ENCODE measurements around the gene NHSL2.

NHSL2 gene

GRCh38 chrX:72132456-72132855, 221.8 kb downstream of the NHSL2 start:
- peaks cover 0 to 7% (median 3%) of the 10 kb centered on the region in 5 donors for H3K36me3 ChIP-seq (ENCODE audit: control insufficient read depth in 5 of 5, insufficient read depth in 5 of 5, low read length in 5 of 5)
- H3K27ac ChIP-seq (ENCODE audit: low read depth, low read length), result no peak overlapping the region
- no peaks in the 10 kb centered on the region for H3K9me3 ChIP-seq (ENCODE audit: control insufficient read depth in 5 of 5, low read length in 5 of 5)
- H3K9ac ChIP-seq (ENCODE audit: low read length in 5 of 5), result no peak overlapping the region
- H3K4me1 ChIP-seq (ENCODE audit: control insufficient read depth in 5 of 5, insufficient read depth in 5 of 5, low read length in 5 of 5), result peaks cover 3 to 24% (median 23%) of the 10 kb centered on the region in 5 donors
- H3K27me3 ChIP-seq (ENCODE audit: control insufficient read depth in 5 of 5, insufficient read depth in 4 of 5, low read length in 5 of 5), result peaks cover 0 to 32% (median 18%) of the 10 kb centered on the region in 5 donors
- peak overlapping the region in 2 of 5 donors; percentile 50 to 56 for H3K4me3 ChIP-seq (ENCODE audit: low read depth in 1 of 5, low read length in 5 of 5)

GRCh38 chrX:72133851-72134546, 223.4 kb downstream of the NHSL2 start:
- Histone ChIP-seq H3K9ac (ENCODE audit: low read length in 5 of 5) (no peak overlapping the region), H3K4me1 (ENCODE audit: control insufficient read depth in 5 of 5, insufficient read depth in 5 of 5, low read length in 5 of 5) (peaks cover 0 to 16% (median 9%) of the 10 kb centered on the region in 5 donors), H3K27me3 (ENCODE audit: control insufficient read depth in 5 of 5, insufficient read depth in 4 of 5, low read length in 5 of 5) (peaks cover 0 to 32% (median 17%) of the 10 kb centered on the region in 5 donors), H3K27ac (ENCODE audit: low read depth, low read length) (no peak overlapping the region), H3K4me3 (ENCODE audit: low read depth in 1 of 5, low read length in 5 of 5) (no peak overlapping the region), H3K9me3 (ENCODE audit: control insufficient read depth in 5 of 5, low read length in 5 of 5) (no peaks in the 10 kb centered on the region), H3K36me3 (ENCODE audit: control insufficient read depth in 5 of 5, insufficient read depth in 5 of 5, low read length in 5 of 5) (peaks cover 0 to 17% (median 10%) of the 10 kb centered on the region in 5 donors)

DNA sequence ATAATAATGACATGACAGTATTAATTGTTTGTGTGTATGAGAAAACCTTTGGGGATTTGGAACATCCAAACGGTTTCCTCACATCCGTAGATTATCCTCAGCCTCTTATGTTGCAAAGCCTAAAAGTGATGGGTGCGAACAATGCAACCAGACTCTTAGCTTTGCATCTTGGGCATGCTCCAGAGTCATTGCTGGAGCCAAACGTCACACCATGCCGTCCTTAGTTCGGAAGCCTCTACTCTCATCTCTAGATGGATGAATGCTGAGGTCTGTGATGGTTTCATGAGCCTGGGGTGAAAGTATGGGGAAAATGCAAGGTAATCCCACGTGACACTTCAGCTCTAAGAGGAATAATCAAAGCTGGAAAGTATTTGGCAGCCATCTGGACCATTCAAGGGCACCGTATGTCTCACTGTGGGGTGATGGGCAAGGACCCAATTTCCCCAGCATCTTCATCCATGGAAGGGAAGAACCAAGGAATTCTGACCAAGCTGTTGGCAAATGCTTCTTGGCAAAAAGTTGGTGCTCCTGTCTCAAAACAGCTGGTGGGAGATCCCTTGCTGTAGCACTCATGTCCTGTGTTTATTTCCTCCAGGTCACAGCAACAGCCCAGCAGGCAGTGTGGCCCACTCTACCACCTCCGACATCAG, 227.3 kb downstream of the NHSL2 start:
- Histone ChIP-seq H3K9ac (ENCODE audit: low read length in 5 of 5) (no peak overlapping the region), H3K4me1 (ENCODE audit: control insufficient read depth in 5 of 5, insufficient read depth in 5 of 5, low read length in 5 of 5) (no peaks in the 10 kb centered on the region), H3K36me3 (ENCODE audit: control insufficient read depth in 5 of 5, insufficient read depth in 5 of 5, low read length in 5 of 5) (peaks cover 0 to 33% (median 22%) of the 10 kb centered on the region in 5 donors), H3K27ac (ENCODE audit: low read depth, low read length) (no peak overlapping the region), H3K4me3 (ENCODE audit: low read depth in 1 of 5, low read length in 5 of 5) (no peak overlapping the region), H3K27me3 (ENCODE audit: control insufficient read depth in 5 of 5, insufficient read depth in 4 of 5, low read length in 5 of 5) (peaks cover 0 to 33% (median 11%) of the 10 kb centered on the region in 5 donors), H3K9me3 (ENCODE audit: control insufficient read depth in 5 of 5, low read length in 5 of 5) (no peaks in the 10 kb centered on the region)

GRCh38 chrX:72139538-72139937, 228.9 kb downstream of the NHSL2 start:
- Histone ChIP-seq H3K27ac (ENCODE audit: low read depth, low read length) (no peak overlapping the region), H3K27me3 (ENCODE audit: control insufficient read depth in 5 of 5, insufficient read depth in 4 of 5, low read length in 5 of 5) (peaks cover 2 to 33% (median 6%) of the 10 kb centered on the region in 5 donors), H3K9me3 (ENCODE audit: control insufficient read depth in 5 of 5, low read length in 5 of 5) (no peaks in the 10 kb centered on the region), H3K4me1 (ENCODE audit: control insufficient read depth in 5 of 5, insufficient read depth in 5 of 5, low read length in 5 of 5) (no peaks in the 10 kb centered on the region), H3K36me3 (ENCODE audit: control insufficient read depth in 5 of 5, insufficient read depth in 5 of 5, low read length in 5 of 5) (peaks cover 0 to 33% (median 26%) of the 10 kb centered on the region in 5 donors), H3K4me3 (ENCODE audit: low read depth in 1 of 5, low read length in 5 of 5) (no peak overlapping the region), H3K9ac (ENCODE audit: low read length in 5 of 5) (no peak overlapping the region)

DNA sequence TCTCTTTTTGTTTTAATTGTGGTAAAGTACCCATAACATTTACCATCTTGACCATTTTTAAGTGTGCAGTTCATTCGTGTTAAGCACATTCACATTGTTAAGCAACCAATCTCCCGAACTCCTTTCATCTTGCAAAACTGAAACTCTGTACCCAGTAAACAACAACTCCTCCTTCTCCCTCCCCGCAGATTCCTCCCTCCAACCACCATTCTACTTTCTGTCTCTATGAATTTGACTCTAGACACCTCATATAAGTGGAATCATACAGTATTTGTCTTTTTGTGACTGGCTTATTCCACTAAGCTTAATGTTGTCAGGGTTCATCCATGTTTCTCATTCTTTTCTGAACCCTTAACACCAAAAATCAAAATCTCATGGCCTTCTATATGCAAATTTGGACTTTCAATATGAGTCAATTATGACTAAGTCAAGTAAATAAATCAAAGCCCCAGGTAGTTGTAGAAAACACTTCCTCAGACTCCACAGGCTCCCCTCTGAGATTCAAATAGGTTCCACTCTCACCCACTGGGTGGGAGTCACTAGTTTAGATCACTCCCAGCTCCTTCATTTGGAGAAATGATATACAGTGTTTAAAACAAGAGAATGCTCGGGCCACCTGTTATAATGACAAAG, 230.8 kb downstream of the NHSL2 start:
- Histone ChIP-seq H3K4me1 (ENCODE audit: control insufficient read depth in 5 of 5, insufficient read depth in 5 of 5, low read length in 5 of 5) (no peaks in the 10 kb centered on the region), H3K27ac (ENCODE audit: low read depth, low read length) (no peak overlapping the region), H3K4me3 (ENCODE audit: low read depth in 1 of 5, low read length in 5 of 5) (no peak overlapping the region), H3K36me3 (ENCODE audit: control insufficient read depth in 5 of 5, insufficient read depth in 5 of 5, low read length in 5 of 5) (peaks cover 0 to 33% (median 26%) of the 10 kb centered on the region in 5 donors), H3K9ac (ENCODE audit: low read length in 5 of 5) (no peak overlapping the region), H3K27me3 (ENCODE audit: control insufficient read depth in 5 of 5, insufficient read depth in 4 of 5, low read length in 5 of 5) (peaks cover 2 to 32% (median 6%) of the 10 kb centered on the region in 5 donors), H3K9me3 (ENCODE audit: control insufficient read depth in 5 of 5, low read length in 5 of 5) (no peaks in the 10 kb centered on the region)

DNA sequence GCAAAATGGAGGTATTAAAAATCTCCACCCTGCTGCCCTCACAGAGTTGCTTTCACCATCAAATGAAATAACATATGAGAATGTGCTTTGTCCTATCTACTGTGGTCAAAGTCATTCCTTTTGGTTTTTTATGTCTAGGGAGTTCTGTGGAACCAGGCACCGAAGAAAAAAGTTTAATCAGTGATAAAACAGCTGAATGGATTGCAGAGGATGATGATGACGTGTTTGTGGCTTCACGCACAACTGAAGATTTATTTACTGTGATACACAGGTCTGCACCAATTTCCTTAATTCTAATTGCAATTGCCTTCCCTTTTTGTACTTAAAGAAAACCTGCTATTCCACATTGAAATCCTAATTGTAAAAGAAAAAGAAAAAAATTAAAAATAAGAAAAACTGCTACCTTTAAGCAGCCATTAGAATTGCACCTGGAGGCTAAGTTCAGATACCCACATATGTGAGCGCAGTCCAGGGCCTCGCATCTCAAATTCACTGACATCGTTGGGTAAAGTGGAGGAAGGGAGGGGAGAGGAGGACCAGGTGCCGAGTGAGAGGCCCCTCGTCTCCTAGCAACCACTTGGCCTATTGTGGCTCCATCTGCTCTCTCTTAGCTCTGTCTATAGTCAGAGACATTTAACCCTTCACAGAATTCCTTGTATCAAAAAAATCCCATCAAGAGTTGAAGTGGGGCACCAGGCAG, 231.6 kb downstream of the NHSL2 start:
- no peak overlapping the region for H3K4me3 ChIP-seq (ENCODE audit: low read depth in 1 of 5, low read length in 5 of 5)
- no peak overlapping the region for H3K9ac ChIP-seq (ENCODE audit: low read length in 5 of 5)
- peaks cover 0 to 33% (median 26%) of the 10 kb centered on the region in 5 donors for H3K36me3 ChIP-seq (ENCODE audit: control insufficient read depth in 5 of 5, insufficient read depth in 5 of 5, low read length in 5 of 5)
- H3K27ac ChIP-seq (ENCODE audit: low read depth, low read length), result no peak overlapping the region
- H3K4me1 ChIP-seq (ENCODE audit: control insufficient read depth in 5 of 5, insufficient read depth in 5 of 5, low read length in 5 of 5), result no peaks in the 10 kb centered on the region
- H3K27me3 ChIP-seq (ENCODE audit: control insufficient read depth in 5 of 5, insufficient read depth in 4 of 5, low read length in 5 of 5), result peaks cover 2 to 34% (median 7%) of the 10 kb centered on the region in 5 donors
- no peaks in the 10 kb centered on the region for H3K9me3 ChIP-seq (ENCODE audit: control insufficient read depth in 5 of 5, low read length in 5 of 5)

DNA sequence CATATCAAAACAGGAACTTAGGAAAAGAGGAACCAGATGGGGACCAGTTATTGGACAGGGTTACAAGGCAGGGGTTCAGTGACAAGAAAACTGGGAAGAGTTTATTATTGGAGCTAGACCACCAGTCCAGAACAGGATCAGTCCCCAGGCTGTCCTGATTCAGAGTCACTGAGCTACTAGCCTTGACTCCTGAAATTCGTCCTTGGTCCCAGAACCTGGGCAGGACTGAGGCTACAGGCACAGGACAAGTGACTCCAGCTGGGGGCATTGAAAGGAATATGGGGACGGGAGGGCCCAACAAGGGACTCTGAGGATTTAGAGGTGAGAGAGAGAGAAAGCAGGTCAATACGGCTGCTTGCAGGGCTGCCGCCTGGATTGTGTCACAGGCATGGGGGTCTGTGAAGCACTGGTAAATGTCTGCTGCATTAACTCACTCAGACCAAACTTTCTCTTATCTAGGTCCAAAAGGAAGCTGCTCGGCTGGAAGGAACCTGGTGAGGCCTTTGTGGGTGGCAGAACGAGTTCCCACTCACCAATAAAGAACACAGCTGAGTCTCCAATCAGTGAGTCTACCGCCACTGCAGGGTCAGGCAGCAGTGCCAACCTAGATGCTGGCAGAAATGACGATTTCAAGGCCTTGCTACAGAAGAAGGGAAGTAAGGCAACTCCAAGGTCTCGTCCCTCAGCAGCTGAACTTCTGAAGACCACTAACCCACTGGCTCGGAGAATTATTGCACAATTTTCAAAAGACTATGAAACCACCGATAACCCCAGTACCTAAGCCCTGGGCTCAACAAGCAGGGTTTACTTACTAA, 232.4 kb downstream of the NHSL2 start:
- Histone ChIP-seq H3K9me3 (ENCODE audit: control insufficient read depth in 5 of 5, low read length in 5 of 5) (no peaks in the 10 kb centered on the region), H3K27ac (ENCODE audit: low read depth, low read length) (no peak overlapping the region), H3K4me1 (ENCODE audit: control insufficient read depth in 5 of 5, insufficient read depth in 5 of 5, low read length in 5 of 5) (no peaks in the 10 kb centered on the region), H3K36me3 (ENCODE audit: control insufficient read depth in 5 of 5, insufficient read depth in 5 of 5, low read length in 5 of 5) (peaks cover 0 to 30% (median 26%) of the 10 kb centered on the region in 5 donors), H3K4me3 (ENCODE audit: low read depth in 1 of 5, low read length in 5 of 5) (no peak overlapping the region), H3K9ac (ENCODE audit: low read length in 5 of 5) (no peak overlapping the region), H3K27me3 (ENCODE audit: control insufficient read depth in 5 of 5, insufficient read depth in 4 of 5, low read length in 5 of 5) (peaks cover 2 to 34% (median 7%) of the 10 kb centered on the region in 5 donors)

- no peak overlapping the region for H3K4me3 ChIP-seq (ENCODE audit: low read depth in 1 of 5, low read length in 5 of 5)
- peaks cover 2 to 32% (median 7%) of the 10 kb centered on the region in 5 donors for H3K27me3 ChIP-seq (ENCODE audit: control insufficient read depth in 5 of 5, insufficient read depth in 4 of 5, low read length in 5 of 5)
These were observed 232.9 kb downstream of the NHSL2 start for GRCh38 chrX:72143609-72143907.

DNA sequence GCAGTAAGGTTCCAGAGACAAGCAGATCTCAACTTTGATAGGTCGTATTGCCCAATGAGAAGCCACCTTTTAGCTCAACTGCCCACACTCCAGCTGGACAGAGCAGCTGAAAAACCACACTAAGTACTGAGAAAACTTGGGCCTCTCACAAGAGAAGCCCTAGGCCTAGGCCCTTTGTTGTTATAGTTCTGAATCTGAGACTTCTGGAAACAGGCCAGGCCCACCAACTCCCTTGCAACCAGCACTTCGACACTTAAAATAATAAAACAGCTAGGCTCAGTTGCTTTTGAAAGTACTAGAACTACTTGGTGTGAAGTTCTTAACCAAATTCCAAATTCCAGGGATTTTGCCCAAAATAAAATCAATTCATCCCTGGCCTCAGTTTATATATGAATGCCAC, 234.5 kb downstream of the NHSL2 start:
- Histone ChIP-seq H3K27me3 (ENCODE audit: control insufficient read depth in 5 of 5, insufficient read depth in 4 of 5, low read length in 5 of 5) (peaks cover 0 to 17% (median 7%) of the 10 kb centered on the region in 5 donors), H3K4me1 (ENCODE audit: control insufficient read depth in 5 of 5, insufficient read depth in 5 of 5, low read length in 5 of 5) (no peaks in the 10 kb centered on the region), H3K4me3 (ENCODE audit: low read depth in 1 of 5, low read length in 5 of 5) (no peak overlapping the region), H3K9me3 (ENCODE audit: control insufficient read depth in 5 of 5, low read length in 5 of 5) (no peaks in the 10 kb centered on the region), H3K9ac (ENCODE audit: low read length in 5 of 5) (no peak overlapping the region), H3K27ac (ENCODE audit: low read depth, low read length) (no peak overlapping the region), H3K36me3 (ENCODE audit: control insufficient read depth in 5 of 5, insufficient read depth in 5 of 5, low read length in 5 of 5) (peaks cover 0 to 9% (median 5%) of the 10 kb centered on the region in 5 donors)

More at GRCh38 chrX:72143609-72143907, 232.9 kb downstream of the NHSL2 start:
- Histone ChIP-seq H3K9ac (ENCODE audit: low read length in 5 of 5) (no peak overlapping the region), H3K4me1 (ENCODE audit: control insufficient read depth in 5 of 5, insufficient read depth in 5 of 5, low read length in 5 of 5) (no peaks in the 10 kb centered on the region), H3K9me3 (ENCODE audit: control insufficient read depth in 5 of 5, low read length in 5 of 5) (no peaks in the 10 kb centered on the region), H3K36me3 (ENCODE audit: control insufficient read depth in 5 of 5, insufficient read depth in 5 of 5, low read length in 5 of 5) (peaks cover 0 to 25% (median 21%) of the 10 kb centered on the region in 5 donors), H3K27ac (ENCODE audit: low read depth, low read length) (no peak overlapping the region)
